DND-41 (cell line): ENCODE data around the gene ERBB4.

Experiments
- ATAC-seq: fragments of 200-7000 bp; cut with Tn5 transposase; 3 replicates; pipeline ENCODE4 v1.9.1; 2021; ENCODE audit warnings: low read depth; ENCODE audit not compliant: insufficient read depth
- DNase-seq: peaks from one replicate; pipeline ENCODE4 v3.0.0-alpha.2; 2020
- H2AFZ ChIP-seq: 2 replicates; pipeline ENCODE4 v1.6.0; 2012; ENCODE audit warnings: low read depth, low read length
- H3K27ac ChIP-seq: 2 replicates; pipeline ENCODE4 v1.5.1; 2012; ENCODE audit warnings: low read length, inconsistent platforms
- H3K27me3 ChIP-seq: fragments of 200-600 bp; sonication (generic); 2 replicates; pipeline ENCODE4 v1.6.0; 2012; ENCODE audit warnings: low read length, mild to moderate bottlenecking, inconsistent platforms; ENCODE audit not compliant: insufficient read depth, poor library complexity
- H3K36me3 ChIP-seq: 2 replicates; pipeline ENCODE4 v1.5.1; 2012; ENCODE audit warnings: low read length, inconsistent platforms; ENCODE audit not compliant: insufficient read depth
- H3K4me1 ChIP-seq: 2 replicates; pipeline ENCODE4 v1.5.1; 2012; ENCODE audit warnings: mild to moderate bottlenecking, low read length; ENCODE audit not compliant: insufficient read depth
- H3K4me2 ChIP-seq: 2 replicates; pipeline ENCODE4 v1.6.0; 2012; ENCODE audit warnings: mild to moderate bottlenecking, moderate library complexity, low read length, inconsistent platforms; ENCODE audit not compliant: insufficient read depth
- H3K4me3 ChIP-seq, 2 experiments: fragments of 200-600 bp in 1 of 2; shearing (Covaris generic) in 1 of 2; 2 replicates each; pipeline ENCODE4 v1.5.1; 2012 to 2016; ENCODE audit warnings: inconsistent platforms in 2 of 2, low read length in 2 of 2, mild to moderate bottlenecking in 2 of 2, low read depth in 1 of 2, moderate library complexity in 1 of 2
- H3K79me2 ChIP-seq: 2 replicates; pipeline ENCODE4 v1.6.0; 2012; ENCODE audit warnings: low read length, inconsistent platforms; ENCODE audit not compliant: insufficient read depth
- H3K9ac ChIP-seq: 2 replicates; pipeline ENCODE4 v1.6.0; 2012; ENCODE audit warnings: low read depth, mild to moderate bottlenecking, inconsistent platforms, low read length, moderate library complexity
- H3K9me3 ChIP-seq: 2 replicates; pipeline ENCODE4 v1.5.1; 2012; ENCODE audit warnings: low read length, moderate library complexity, mild to moderate bottlenecking, inconsistent platforms; ENCODE audit not compliant: insufficient read depth, severe bottlenecking
- H4K20me1 ChIP-seq: 2 replicates; pipeline ENCODE4 v1.6.0; 2012; ENCODE audit warnings: low read length; ENCODE audit not compliant: insufficient read depth
- EZH2 ChIP-seq: IDR thresholded peaks from 3 replicates; pipeline ENCODE4 v1.6.1; 2012; ENCODE audit warnings: borderline replicate concordance, low read depth, mild to moderate bottlenecking, moderate library complexity, low read length, inconsistent platforms; ENCODE audit not compliant: severe bottlenecking
- TF ChIP-seq, protein P1 (sequence below): IDR thresholded peaks from 2 replicates; pipeline ENCODE4 v1.5.1; 2012; ENCODE audit warnings: borderline replicate concordance, low read length, moderate library complexity, mild to moderate bottlenecking; ENCODE audit not compliant: poor library complexity, severe bottlenecking; ENCODE audit errors: extremely low read depth

The ERBB4 gene

DNA sequence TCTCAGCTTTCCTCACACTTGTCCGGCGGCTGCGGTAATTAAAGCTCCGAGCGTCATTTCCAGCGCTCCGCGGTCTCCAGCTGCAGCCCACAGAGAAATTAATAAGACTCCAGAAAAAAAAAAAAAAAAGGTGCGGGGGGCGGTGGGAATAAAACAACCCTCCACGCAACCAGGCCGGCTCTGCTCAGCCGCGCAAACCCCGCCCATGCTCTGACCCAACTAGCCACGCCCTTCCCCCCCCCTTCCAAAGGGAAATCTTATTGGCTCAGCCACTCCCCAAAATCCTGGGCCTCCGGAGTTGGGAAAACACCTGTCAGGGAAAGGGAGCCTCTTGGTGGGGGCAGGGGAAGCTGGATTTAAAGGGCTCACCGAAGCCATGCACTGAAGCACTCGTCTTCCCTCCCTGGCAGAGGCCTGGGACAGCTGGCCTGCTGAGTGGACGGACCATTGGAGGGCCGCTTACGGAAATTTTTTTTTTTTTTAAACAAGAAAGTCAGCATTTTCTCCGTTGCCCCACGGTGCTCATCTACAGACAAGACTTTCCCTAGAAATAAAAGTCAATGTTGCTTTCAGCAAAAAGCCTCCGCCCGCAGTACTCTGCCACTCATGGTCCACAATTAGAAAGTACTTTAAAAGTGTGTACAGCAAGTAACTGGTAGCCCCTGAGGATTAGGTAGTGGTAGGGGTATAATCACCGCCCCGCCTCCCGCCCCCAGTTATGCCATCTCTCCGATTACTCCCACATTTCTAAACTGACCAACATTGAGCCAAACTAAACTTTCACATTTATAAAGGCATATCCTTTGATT is 674 bp upstream of the ERBB4 start:
- H3K9me3 ChIP-seq, result no peaks in the 10 kb centered on the region
- no peaks in the 10 kb centered on the region for H3K36me3 ChIP-seq
- no peaks in the 10 kb centered on the region for H4K20me1 ChIP-seq
- no peak overlapping the region for H3K27ac ChIP-seq
- DNase-seq (no peak), ATAC-seq (no peak)
- H3K79me2 ChIP-seq, result no peaks in the 10 kb centered on the region
- H3K27me3 ChIP-seq, result peaks cover 6% of the 10 kb centered on the region
- H3K4me3 ChIP-seq, result no peak overlapping the region
- no peaks in the 10 kb centered on the region for H3K4me1 ChIP-seq
- H3K4me2 ChIP-seq, result no peak overlapping the region
- H3K9ac ChIP-seq, result no peak overlapping the region
- H2AFZ ChIP-seq, result no peak overlapping the region
- no peak for TF ChIP-seq EZH2
- TF ChIP-seq, protein P1, sequence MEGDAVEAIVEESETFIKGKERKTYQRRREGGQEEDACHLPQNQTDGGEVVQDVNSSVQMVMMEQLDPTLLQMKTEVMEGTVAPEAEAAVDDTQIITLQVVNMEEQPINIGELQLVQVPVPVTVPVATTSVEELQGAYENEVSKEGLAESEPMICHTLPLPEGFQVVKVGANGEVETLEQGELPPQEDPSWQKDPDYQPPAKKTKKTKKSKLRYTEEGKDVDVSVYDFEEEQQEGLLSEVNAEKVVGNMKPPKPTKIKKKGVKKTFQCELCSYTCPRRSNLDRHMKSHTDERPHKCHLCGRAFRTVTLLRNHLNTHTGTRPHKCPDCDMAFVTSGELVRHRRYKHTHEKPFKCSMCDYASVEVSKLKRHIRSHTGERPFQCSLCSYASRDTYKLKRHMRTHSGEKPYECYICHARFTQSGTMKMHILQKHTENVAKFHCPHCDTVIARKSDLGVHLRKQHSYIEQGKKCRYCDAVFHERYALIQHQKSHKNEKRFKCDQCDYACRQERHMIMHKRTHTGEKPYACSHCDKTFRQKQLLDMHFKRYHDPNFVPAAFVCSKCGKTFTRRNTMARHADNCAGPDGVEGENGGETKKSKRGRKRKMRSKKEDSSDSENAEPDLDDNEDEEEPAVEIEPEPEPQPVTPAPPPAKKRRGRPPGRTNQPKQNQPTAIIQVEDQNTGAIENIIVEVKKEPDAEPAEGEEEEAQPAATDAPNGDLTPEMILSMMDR, result no peak

DNA sequence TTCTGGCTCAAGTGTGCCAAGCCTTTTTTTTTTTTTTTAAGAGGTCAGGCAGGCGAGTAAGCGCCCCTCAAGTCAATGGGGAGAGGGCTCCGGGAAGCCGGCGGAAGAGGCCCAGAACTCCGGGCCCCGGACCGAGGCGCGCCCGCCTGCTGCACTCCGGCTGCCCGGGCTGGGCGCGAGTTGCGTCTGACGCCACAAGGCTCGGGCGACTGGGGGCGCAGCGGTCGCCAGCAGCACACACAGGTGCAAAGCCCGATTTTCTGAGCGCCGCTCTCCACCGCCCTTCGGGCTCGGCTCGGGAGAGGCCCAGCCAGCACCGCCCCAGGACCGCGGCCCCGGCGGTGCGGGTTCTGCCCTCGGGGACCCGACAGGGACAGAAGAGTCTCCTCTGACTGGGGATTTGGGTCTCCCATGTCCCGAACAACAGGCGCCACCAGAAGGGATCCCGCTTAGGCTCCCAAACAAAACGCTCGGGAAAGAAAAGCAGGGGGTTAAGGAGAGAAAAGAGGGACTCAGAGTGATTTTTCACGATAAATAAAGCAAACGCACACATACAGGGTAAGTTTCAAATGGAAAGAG is 787 bp downstream of the ERBB4 start:
- ATAC-seq (no peak), DNase-seq (no peak)
- TF ChIP-seq, protein P1, result no peak
- TF ChIP-seq EZH2, result no peak
- H3K4me2 ChIP-seq, result no peak overlapping the region
- H3K36me3 ChIP-seq, result no peaks in the 10 kb centered on the region
- H4K20me1 ChIP-seq, result no peaks in the 10 kb centered on the region
- no peak overlapping the region for H3K9ac ChIP-seq
- H3K27ac ChIP-seq, result no peak overlapping the region
- no peaks in the 10 kb centered on the region for H3K9me3 ChIP-seq
- peaks cover 5% of the 10 kb centered on the region for H3K27me3 ChIP-seq
- H2AFZ ChIP-seq, result no peak overlapping the region
- no peak overlapping the region for H3K4me3 ChIP-seq
- no peaks in the 10 kb centered on the region for H3K4me1 ChIP-seq
- H3K79me2 ChIP-seq, result no peaks in the 10 kb centered on the region

DNA sequence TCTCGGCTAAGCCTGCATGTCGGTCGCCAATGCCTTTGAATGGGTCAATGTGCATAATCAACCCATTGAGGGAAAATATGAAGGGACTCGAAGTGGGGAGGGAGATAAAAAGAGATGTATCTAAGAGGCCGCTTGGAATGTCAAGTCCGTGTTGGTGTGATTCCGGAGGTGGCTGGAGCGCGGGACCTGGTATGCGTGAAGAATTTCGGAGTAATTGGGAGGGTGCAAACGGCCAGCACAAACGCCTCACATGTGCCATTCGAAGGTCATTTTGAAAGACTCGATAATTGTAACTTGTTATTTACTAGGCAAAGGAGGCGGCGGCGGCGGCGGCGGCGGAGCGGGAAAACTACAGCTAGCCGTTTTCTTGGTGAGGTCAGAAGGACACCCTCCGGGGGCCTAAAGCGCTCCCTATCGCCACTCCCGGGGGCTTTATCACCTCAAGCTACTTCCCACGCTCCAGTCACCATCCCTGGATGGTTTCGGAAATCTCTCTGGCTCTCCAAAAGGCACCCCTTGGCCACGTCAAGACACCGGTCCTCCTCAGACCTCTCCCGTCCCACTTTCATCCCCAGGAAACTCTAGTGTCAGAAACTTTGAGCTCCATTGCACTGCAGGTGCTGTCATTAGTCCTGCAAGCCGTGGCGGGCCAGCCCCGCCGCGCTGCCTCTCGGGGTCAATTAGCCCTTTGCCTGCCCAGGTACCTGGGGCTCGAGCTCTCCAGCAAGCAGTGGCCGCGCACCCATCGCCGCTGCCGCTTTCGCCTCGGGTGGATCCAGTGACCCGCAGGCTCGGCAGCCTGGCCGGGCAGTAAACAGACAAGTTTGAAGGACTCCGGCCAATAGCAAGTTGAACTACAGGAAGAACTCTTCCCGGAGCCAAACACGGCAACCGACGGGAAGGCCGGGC is 1.5 kb downstream of the ERBB4 start:
- Histone ChIP-seq H2AFZ (no peak overlapping the region), H4K20me1 (no peaks in the 10 kb centered on the region), H3K27ac (no peak overlapping the region), H3K4me2 (no peak overlapping the region), H3K9me3 (no peaks in the 10 kb centered on the region), H3K79me2 (no peaks in the 10 kb centered on the region), H3K4me1 (no peaks in the 10 kb centered on the region), H3K9ac (no peak overlapping the region), H3K36me3 (no peaks in the 10 kb centered on the region), H3K27me3 (peaks cover 5% of the 10 kb centered on the region), H3K4me3 (no peak overlapping the region)
- TF ChIP-seq, protein P1, result no peak
- TF ChIP-seq EZH2, result no peak
- DNase-seq (no peak), ATAC-seq (no peak)
